Activated CD8-positive, alpha-beta T cell treated with anti-CD3 and anti-CD28 coated beads, Interleukin-2, amount 10 ng/mL, durations not matched to agents 7 days and 5 days (primary cell): ENCODE results near the gene FAM177B. TPM values are rescaled to one million over a fixed set of nuclear protein-coding genes. Genes with fewer than 3 reads are reported as not detected.

ENCODE experiments used
- ATAC-seq: fragments of 150-1000 bp; cut with Tn5 transposase; one replicate; pipeline ENCODE4 v1.10.0; 2021; ENCODE audit warnings: moderate library complexity
- CTCF ChIA-PET: fragments of 350-600 bp; sonication (Branson Sonifier 250); formaldehyde crosslinking; loops from one replicate; lab custom pipeline; 2021; ENCODE audit warnings: antibody characterized with exemption; lab: Charles Lee
- POLR2A ChIA-PET: fragments of 350-600 bp; sonication (Branson Sonifier 250); formaldehyde crosslinking; loops from one replicate; lab custom pipeline; 2021; ENCODE audit warnings: antibody characterized with exemption; lab: Charles Lee
- DNase-seq: peaks from one replicate; pipeline ENCODE4 v3.0.0-alpha.2; 2020
- H3K27ac Mint-ChIP-seq: one replicate; pipeline ENCODE4 v1.8.0; 2021; ENCODE audit warnings: mild to moderate bottlenecking, mixed read lengths
- H3K27me3 Mint-ChIP-seq: one replicate; pipeline ENCODE4 v1.8.0; 2021; ENCODE audit warnings: low read depth, mixed read lengths
- H3K36me3 Mint-ChIP-seq: one replicate; pipeline ENCODE4 v1.8.0; 2021; ENCODE audit warnings: low read depth, mixed read lengths
- H3K4me1 Mint-ChIP-seq: one replicate; pipeline ENCODE4 v1.8.0; 2021; ENCODE audit warnings: low read depth, mixed read lengths
- H3K4me3 Mint-ChIP-seq: one replicate; pipeline ENCODE4 v1.8.0; 2021; ENCODE audit warnings: mild to moderate bottlenecking, mixed read lengths
- H3K9me3 Mint-ChIP-seq: one replicate; pipeline ENCODE4 v1.8.0; 2022; ENCODE audit warnings: mixed read lengths; ENCODE audit not compliant: insufficient read depth
- total RNA-seq, 2 experiments: library from RNA; stranded (reverse); gene quantifications; one replicate each; pipeline ENCODE4 v1.2.3, GENCODE V29; 2021

FAM177B gene
- total RNA-seq, 2 experiments from 2014 or later = not detected

- no peaks in the 10 kb centered on the region for H3K9me3 Mint-ChIP-seq
- ChIA-PET CTCF (interaction anchor here (1.5 kb wide), 1 partner anchor 292 kb away, joined by 4 read pairs; no protein-coding TSS in a partner anchor), POLR2A (no interaction called here)
Measured at GRCh38 chr1:222788402-222789156, 51.6 kb downstream of the FAM177B start.

GRCh38 chr1:222790115-222790514, 53.1 kb downstream of the FAM177B start:
- Mint-ChIP-seq H3K4me3 (no peak overlapping the region), H3K27me3 (peaks cover 8% of the 10 kb centered on the region), H3K27ac (no peak overlapping the region), H3K4me1 (peaks cover 7% of the 10 kb centered on the region), H3K36me3 (no peaks in the 10 kb centered on the region), H3K9me3 (no peaks in the 10 kb centered on the region)
- ChIA-PET CTCF (no interaction called here), POLR2A (no interaction called here)
- DNase-seq (no peak), ATAC-seq (no peak)

More at GRCh38 chr1:222788402-222789156, 51.6 kb downstream of the FAM177B start:
- H3K4me3 Mint-ChIP-seq = no peak overlapping the region
- ATAC-seq (no peak), DNase-seq (no peak)
- H3K27ac Mint-ChIP-seq = no peak overlapping the region
- peaks cover 19% of the 10 kb centered on the region for H3K27me3 Mint-ChIP-seq
- H3K4me1 Mint-ChIP-seq = peaks cover 7% of the 10 kb centered on the region
- no peaks in the 10 kb centered on the region for H3K36me3 Mint-ChIP-seq

- ChIA-PET POLR2A (no interaction called here), CTCF (interaction anchor here (1.0 kb wide), 1 partner anchor 334 kb away, joined by 5 read pairs; no protein-coding TSS in a partner anchor)
- H3K9me3 Mint-ChIP-seq = no peaks in the 10 kb centered on the region
Measured at GRCh38 chr1:222790520-222790919, 53.5 kb downstream of the FAM177B start.

GRCh38 chr1:222791006-222791710, 54.2 kb downstream of the FAM177B start:
- H3K27me3 Mint-ChIP-seq = peaks cover 5% of the 10 kb centered on the region
- peaks cover 7% of the 10 kb centered on the region for H3K4me1 Mint-ChIP-seq
- DNase-seq = no peak
- H3K9me3 Mint-ChIP-seq = no peaks in the 10 kb centered on the region
- no peak overlapping the region for H3K4me3 Mint-ChIP-seq
- no peak overlapping the region for H3K27ac Mint-ChIP-seq
- no peak for ATAC-seq
- H3K36me3 Mint-ChIP-seq = no peaks in the 10 kb centered on the region
- CTCF ChIA-PET = interaction anchor here (1.0 kb wide), 1 partner anchor 333 kb away, joined by 5 read pairs; no protein-coding TSS in a partner anchor
- POLR2A ChIA-PET = no interaction called here

More at GRCh38 chr1:222790520-222790919, 53.5 kb downstream of the FAM177B start:
- H3K27me3 Mint-ChIP-seq = peaks cover 6% of the 10 kb centered on the region
- DNase-seq = no peak
- ATAC-seq = no peak
- no peaks in the 10 kb centered on the region for H3K36me3 Mint-ChIP-seq
- peaks cover 7% of the 10 kb centered on the region for H3K4me1 Mint-ChIP-seq
- no peak overlapping the region for H3K4me3 Mint-ChIP-seq
- H3K27ac Mint-ChIP-seq = no peak overlapping the region

- H3K27ac Mint-ChIP-seq = no peak overlapping the region
- H3K27me3 Mint-ChIP-seq = no peaks in the 10 kb centered on the region
- DNase-seq (no peak), ATAC-seq (no peak)
- H3K36me3 Mint-ChIP-seq = no peaks in the 10 kb centered on the region
- POLR2A ChIA-PET = no interaction called here
- H3K9me3 Mint-ChIP-seq = no peaks in the 10 kb centered on the region
- peaks cover 10% of the 10 kb centered on the region for H3K4me1 Mint-ChIP-seq
- CTCF ChIA-PET = interaction anchor here (0.6 to 1.4 kb wide), 9 partner anchors 20 to 933 kb away, joined by 3 to 16 read pairs (median 3); no protein-coding TSS in a partner anchor
- no peak overlapping the region for H3K4me3 Mint-ChIP-seq
Measured at GRCh38 chr1:222792744-222793143, 55.7 kb downstream of the FAM177B start.

- Mint-ChIP-seq H3K36me3 (no peaks in the 10 kb centered on the region), H3K4me1 (peaks cover 26% of the 10 kb centered on the region), H3K9me3 (no peaks in the 10 kb centered on the region), H3K4me3 (no peak overlapping the region), H3K27me3 (no peaks in the 10 kb centered on the region), H3K27ac (no peak overlapping the region)
- POLR2A ChIA-PET = interaction anchor here (0.9 kb wide), 1 partner anchor 329 kb away, joined by 3 read pairs; no protein-coding TSS in a partner anchor
- ATAC-seq (no peak), DNase-seq (no peak)
- CTCF ChIA-PET = interaction anchor here (0.7 to 1.9 kb wide), 3 partner anchors 287 to 329 kb away, joined by 3 to 9 read pairs (median 3); no protein-coding TSS in a partner anchor
Measured at GRCh38 chr1:222794656-222795474, 57.9 kb downstream of the FAM177B start.

GRCh38 chr1:222798116-222798515, 61.1 kb downstream of the FAM177B start:
- ATAC-seq (peak; percentile 36), DNase-seq (no peak)
- Mint-ChIP-seq H3K27me3 (peaks cover 5% of the 10 kb centered on the region), H3K27ac (no peak overlapping the region), H3K9me3 (no peaks in the 10 kb centered on the region), H3K36me3 (no peaks in the 10 kb centered on the region), H3K4me1 (peaks cover 19% of the 10 kb centered on the region), H3K4me3 (no peak overlapping the region)
- POLR2A ChIA-PET = no interaction called here
- CTCF ChIA-PET = interaction anchor here (0.7 to 1.7 kb wide), 3 partner anchors 283 to 540 kb away, joined by 4 to 5 read pairs (median 4); no protein-coding TSS in a partner anchor

GRCh38 chr1:222798975-222799374, 62.0 kb downstream of the FAM177B start:
- Mint-ChIP-seq H3K36me3 (no peaks in the 10 kb centered on the region), H3K9me3 (no peaks in the 10 kb centered on the region), H3K4me1 (peaks cover 19% of the 10 kb centered on the region), H3K4me3 (no peak overlapping the region), H3K27me3 (peaks cover 9% of the 10 kb centered on the region), H3K27ac (peak overlapping the region; percentile 29)
- ChIA-PET CTCF (interaction anchor here (1.7 kb wide), 1 partner anchor 282 kb away, joined by 5 read pairs; no protein-coding TSS in a partner anchor), POLR2A (no interaction called here)
- peak; percentile 25 for DNase-seq
- ATAC-seq = peak; percentile 61

Other genes with a start within 250 kb of the FAM177B start
- under 1 TPM; 0.18 to 0.50 TPM for gene HHIPL2, start 189.1 kb upstream of the FAM177B start, total RNA-seq
- 10 to 100 TPM in 1 of 2 experiments, 1 to 10 TPM in 1; 10.0 to 12.8 TPM for gene TAF1A, start 147.3 kb upstream of the FAM177B start, total RNA-seq
- gene MIA3, start 119.1 kb upstream of the FAM177B start, total RNA-seq = 10 to 100 TPM; 47.4 to 56.2 TPM
- 10 to 100 TPM; 67.1 to 71.5 TPM for gene AIDA, start 24.7 kb upstream of the FAM177B start, total RNA-seq
- 10 to 100 TPM; 38.1 to 41.6 TPM for gene BROX, start 24.6 kb upstream of the FAM177B start, total RNA-seq
- gene DISP1, start 77.8 kb downstream of the FAM177B start, total RNA-seq = 1 to 10 TPM; 1.5 to 2.0 TPM